MCF 10A (cell line): Measurements from ENCODE around the gene RELB. TPM values are rescaled to one million over a fixed set of nuclear protein-coding genes. Genes with fewer than 3 reads are reported as not detected.

Experiments
- BruUV-seq: library from RNA; stranded (reverse); fragments of 400-500 nt; replicated peaks from 2 replicates; lab custom pipeline; 2021; lab: Mats Ljungman, UMichigan
- CTCF ChIA-PET: fragments of 300-600 bp; sonication (Branson Sonifier 250); formaldehyde crosslinking; extraction: SDS; loops from one replicate; lab custom pipeline; 2021; ENCODE audit warnings: antibody characterized with exemption, inconsistent platforms; lab: Yijun Ruan, JAX
- POLR2A ChIA-PET: fragments of 300-600, 350-650 bp; sonication (Branson Sonifier 250); formaldehyde crosslinking; extraction: SDS; loops from one replicate; lab custom pipeline; 2020; ENCODE audit warnings: antibody characterized with exemption, inconsistent platforms; lab: Yijun Ruan, JAX
- DNase-seq: peaks from one replicate; pipeline ENCODE4 v3.0.0-alpha.2; 2018; ENCODE audit not compliant: unreplicated experiment
- H3K27ac Mint-ChIP-seq: one replicate; pipeline ENCODE4 v1.8.0; 2022; ENCODE audit warnings: mild to moderate bottlenecking, low read depth, mixed read lengths; ENCODE audit not compliant: unreplicated experiment
- H3K27me3 Mint-ChIP-seq: one replicate; pipeline ENCODE4 v1.8.0; 2022; ENCODE audit warnings: mixed read lengths; ENCODE audit not compliant: insufficient read depth, unreplicated experiment
- H3K36me3 Mint-ChIP-seq: one replicate; pipeline ENCODE4 v1.8.0; 2022; ENCODE audit warnings: mild to moderate bottlenecking, moderate library complexity, mixed read lengths; ENCODE audit not compliant: insufficient read depth, unreplicated experiment
- H3K4me1 Mint-ChIP-seq: one replicate; pipeline ENCODE4 v1.8.0; 2022; ENCODE audit warnings: mixed read lengths; ENCODE audit not compliant: insufficient read depth, unreplicated experiment
- H3K4me3 Mint-ChIP-seq: one replicate; pipeline ENCODE4 v1.8.0; 2022; ENCODE audit warnings: mild to moderate bottlenecking, moderate library complexity, mixed read lengths; ENCODE audit not compliant: unreplicated experiment
- H3K9me3 Mint-ChIP-seq: one replicate; pipeline ENCODE4 v1.8.0; 2022; ENCODE audit warnings: mixed read lengths; ENCODE audit not compliant: unreplicated experiment
- intact Hi-C: fragments of 100-400 bp; cut with micrococcal nuclease; formaldehyde crosslinking; loops from 2 replicates; pipeline ENCODE4 v1.14.1; 2022
- total RNA-seq: library from RNA; stranded (reverse); gene quantifications from 2 replicates; pipeline ENCODE4 v1.2.3, GENCODE V29; 2022
- TF ChIP-seq, protein P1 (sequence below): fragments of 200-600 bp; IDR thresholded peaks from one replicate; pipeline ENCODE4 v1.8.0; 2022; ENCODE audit warnings: antibody characterized with exemption, mild to moderate bottlenecking; ENCODE audit not compliant: unreplicated experiment

The RELB gene
- total RNA-seq, 1 experiment from 2014 or later: 39.8 TPM

DNA sequence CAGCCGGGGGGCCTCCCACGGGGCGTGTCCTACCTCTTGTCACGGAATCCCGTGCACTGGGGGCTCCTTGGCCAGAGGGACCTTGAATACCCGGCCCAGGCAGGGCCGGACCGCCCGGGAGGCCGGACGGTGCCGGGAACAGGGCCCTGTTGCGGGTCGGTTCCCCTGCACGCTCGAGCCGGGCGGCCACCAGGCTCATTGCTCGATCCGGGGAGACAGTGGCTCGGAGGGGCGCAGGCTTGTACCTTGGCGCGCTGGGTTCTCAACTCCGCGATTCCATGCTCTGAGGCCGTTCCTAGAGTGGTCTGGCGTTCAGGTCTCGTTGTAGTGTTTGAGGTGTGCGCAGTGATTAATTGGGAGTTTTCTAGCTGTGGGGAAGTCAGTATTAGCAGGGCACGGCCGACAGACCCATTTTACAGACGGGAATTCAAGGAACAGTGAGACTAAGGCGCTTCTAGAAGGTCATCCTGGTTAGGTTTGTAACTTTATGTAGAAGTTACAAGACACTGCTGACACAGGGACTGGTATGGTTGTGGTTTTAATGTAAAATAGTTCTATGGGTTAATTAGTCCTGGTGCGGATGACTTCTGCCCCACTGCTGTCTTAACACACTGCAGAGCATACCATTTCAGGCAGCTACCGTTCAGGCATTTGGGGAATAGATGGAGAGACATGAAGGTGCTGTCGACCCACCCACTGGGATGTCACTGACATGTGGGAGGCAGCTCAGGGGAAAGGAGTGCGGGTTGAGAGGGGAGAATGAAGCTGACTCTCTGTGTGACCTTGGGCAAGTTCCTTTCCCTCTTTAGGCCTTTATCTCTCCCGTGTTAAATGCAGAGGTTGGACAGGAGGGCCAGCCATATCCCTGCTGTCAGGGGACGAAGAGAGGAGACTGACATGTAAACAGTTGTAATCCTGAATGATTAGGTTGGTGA, 45.5 kb upstream of the RELB start:
- Mint-ChIP-seq H3K27ac (peak overlapping the region; percentile 96), H3K4me3 (peak overlapping the region; percentile 89), H3K4me1 (peaks cover 34% of the 10 kb centered on the region), H3K27me3 (no peaks in the 10 kb centered on the region), H3K9me3 (no peaks in the 10 kb centered on the region), H3K36me3 (peaks cover 14% of the 10 kb centered on the region)
- DNase-seq: peak; percentile 17
- TF ChIP-seq, protein P1, sequence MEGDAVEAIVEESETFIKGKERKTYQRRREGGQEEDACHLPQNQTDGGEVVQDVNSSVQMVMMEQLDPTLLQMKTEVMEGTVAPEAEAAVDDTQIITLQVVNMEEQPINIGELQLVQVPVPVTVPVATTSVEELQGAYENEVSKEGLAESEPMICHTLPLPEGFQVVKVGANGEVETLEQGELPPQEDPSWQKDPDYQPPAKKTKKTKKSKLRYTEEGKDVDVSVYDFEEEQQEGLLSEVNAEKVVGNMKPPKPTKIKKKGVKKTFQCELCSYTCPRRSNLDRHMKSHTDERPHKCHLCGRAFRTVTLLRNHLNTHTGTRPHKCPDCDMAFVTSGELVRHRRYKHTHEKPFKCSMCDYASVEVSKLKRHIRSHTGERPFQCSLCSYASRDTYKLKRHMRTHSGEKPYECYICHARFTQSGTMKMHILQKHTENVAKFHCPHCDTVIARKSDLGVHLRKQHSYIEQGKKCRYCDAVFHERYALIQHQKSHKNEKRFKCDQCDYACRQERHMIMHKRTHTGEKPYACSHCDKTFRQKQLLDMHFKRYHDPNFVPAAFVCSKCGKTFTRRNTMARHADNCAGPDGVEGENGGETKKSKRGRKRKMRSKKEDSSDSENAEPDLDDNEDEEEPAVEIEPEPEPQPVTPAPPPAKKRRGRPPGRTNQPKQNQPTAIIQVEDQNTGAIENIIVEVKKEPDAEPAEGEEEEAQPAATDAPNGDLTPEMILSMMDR: no peak
- intact Hi-C loops: no loop called here
- POLR2A ChIA-PET: interaction anchor here (0.6 to 2.8 kb wide), 13 partner anchors 10 to 786 kb away, joined by 3 to 16 read pairs (median 5); partner anchors contain the start of genes BLOC1S3, CLASRP, PPP1R37 and TOMM40
- TSS peak; percentile 44 for BruUV-seq
- CTCF ChIA-PET: interaction anchor here (0.7 to 2.6 kb wide), 3 partner anchors 11 to 309 kb away, joined by 3 to 7 read pairs (median 3); no protein-coding TSS in a partner anchor

DNA sequence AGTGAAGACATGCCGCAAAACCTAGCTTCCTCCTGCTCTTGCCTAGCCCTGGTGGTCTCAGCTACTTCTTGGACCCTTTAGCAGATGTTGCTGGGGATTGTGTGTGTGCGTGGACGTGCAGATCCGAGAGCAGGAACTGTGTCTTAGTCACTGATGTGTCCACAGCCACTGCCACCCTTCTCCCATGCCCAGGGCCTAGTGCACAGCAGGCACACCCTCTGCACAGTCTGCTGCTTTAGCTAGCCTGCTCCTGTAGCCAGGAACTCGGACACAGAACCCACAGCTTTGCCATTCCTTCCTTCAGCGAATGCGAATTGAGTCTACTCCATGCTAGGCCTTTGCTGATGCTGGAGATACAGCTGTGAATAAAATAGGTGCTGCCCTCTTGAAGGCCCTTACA, 43.7 kb upstream of the RELB start:
- no peak for DNase-seq
- Mint-ChIP-seq H3K9me3 (no peaks in the 10 kb centered on the region), H3K27ac (peak overlapping the region; percentile 96), H3K27me3 (no peaks in the 10 kb centered on the region), H3K36me3 (peaks cover 30% of the 10 kb centered on the region), H3K4me1 (peaks cover 34% of the 10 kb centered on the region), H3K4me3 (peak overlapping the region; percentile 89)
- CTCF ChIA-PET: interaction anchor here (0.5 to 2.6 kb wide), 5 partner anchors 9 to 374 kb away, joined by 3 to 7 read pairs (median 3); no protein-coding TSS in a partner anchor
- intact Hi-C loops: no loop called here
- BruUV-seq: no TSS peak
- TF ChIP-seq, protein P1: no peak
- POLR2A ChIA-PET: interaction anchor here (1.4 to 2.1 kb wide), 2 partner anchors 29 to 81 kb away, joined by 3 to 5 read pairs; partner anchors contain the start of gene CLASRP

DNA sequence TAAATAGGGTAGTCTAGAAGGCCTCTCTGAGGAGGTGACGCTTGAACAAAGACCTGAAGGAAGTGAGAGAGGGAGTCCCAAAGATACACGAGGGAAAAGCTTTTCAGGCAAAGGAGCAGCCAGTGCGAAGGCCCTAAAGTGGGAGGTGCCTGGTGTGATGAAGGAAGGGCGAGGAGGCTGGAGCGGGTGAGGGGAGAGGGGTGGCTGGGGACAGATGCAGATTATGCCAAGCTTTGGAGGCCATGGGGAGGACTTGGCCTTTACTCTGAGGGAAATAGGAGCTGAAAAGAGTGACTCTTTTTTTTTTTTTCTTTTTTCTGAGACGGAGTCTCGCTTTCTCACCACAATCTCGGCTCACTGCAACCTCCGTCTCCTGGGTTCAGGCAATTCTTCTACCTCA, 43.2 kb upstream of the RELB start:
- H3K4me1 Mint-ChIP-seq: peaks cover 34% of the 10 kb centered on the region
- H3K36me3 Mint-ChIP-seq: peaks cover 36% of the 10 kb centered on the region
- BruUV-seq: no TSS peak

More for the DNA sequence above, 43.2 kb upstream of the RELB start:
- intact Hi-C loops: no loop called here
- H3K27ac Mint-ChIP-seq: peak overlapping the region; percentile 96
- no peak for DNase-seq
- ChIA-PET POLR2A (interaction anchor here (1.4 kb wide), 1 partner anchor 29 kb away, joined by 3 read pairs; no protein-coding TSS in a partner anchor), CTCF (interaction anchor here (0.8 to 2.6 kb wide), 3 partner anchors 8 to 102 kb away, joined by 3 to 7 read pairs (median 3); no protein-coding TSS in a partner anchor)
- TF ChIP-seq, protein P1: no peak
- no peak overlapping the region for H3K4me3 Mint-ChIP-seq
- no peaks in the 10 kb centered on the region for H3K9me3 Mint-ChIP-seq
- H3K27me3 Mint-ChIP-seq: no peaks in the 10 kb centered on the region
